ENCODE results near the gene TTC39C. TPM values are rescaled to one million over a fixed set of nuclear protein-coding genes. Genes with fewer than 3 reads are reported as not detected.

Gene TTC39C
- total RNA-seq, 1 donor from 2014 or later: 68.4 TPM

GRCh38 chr18:24054130-24054529, 39.6 kb downstream of the TTC39C start:
- H3K9me3 Mint-ChIP-seq: peaks cover 2% of the 10 kb centered on the region
- intact Hi-C loops (cut with micrococcal nuclease): loop anchor here (2.0 kb wide), 1 partner anchor 21 kb away; no protein-coding TSS in a partner anchor
- peaks cover 63% of the 10 kb centered on the region for H3K4me1 Mint-ChIP-seq
- no peaks in the 10 kb centered on the region for H3K27me3 Mint-ChIP-seq
- TF ChIP-seq CTCF (IDR thresholded peaks at IDR 0.05): no peak
- H3K36me3 Mint-ChIP-seq (ENCODE audit: low read depth): peaks cover 6% of the 10 kb centered on the region
- H3K4me3 Mint-ChIP-seq: no peak overlapping the region
- no peak overlapping the region for H3K27ac Mint-ChIP-seq
- DNase-seq (no peak), ATAC-seq (ENCODE audit: low read depth) (no peak)
- CTCF ChIA-PET: no interaction called here
- POLR2A ChIA-PET: no interaction called here

DNA sequence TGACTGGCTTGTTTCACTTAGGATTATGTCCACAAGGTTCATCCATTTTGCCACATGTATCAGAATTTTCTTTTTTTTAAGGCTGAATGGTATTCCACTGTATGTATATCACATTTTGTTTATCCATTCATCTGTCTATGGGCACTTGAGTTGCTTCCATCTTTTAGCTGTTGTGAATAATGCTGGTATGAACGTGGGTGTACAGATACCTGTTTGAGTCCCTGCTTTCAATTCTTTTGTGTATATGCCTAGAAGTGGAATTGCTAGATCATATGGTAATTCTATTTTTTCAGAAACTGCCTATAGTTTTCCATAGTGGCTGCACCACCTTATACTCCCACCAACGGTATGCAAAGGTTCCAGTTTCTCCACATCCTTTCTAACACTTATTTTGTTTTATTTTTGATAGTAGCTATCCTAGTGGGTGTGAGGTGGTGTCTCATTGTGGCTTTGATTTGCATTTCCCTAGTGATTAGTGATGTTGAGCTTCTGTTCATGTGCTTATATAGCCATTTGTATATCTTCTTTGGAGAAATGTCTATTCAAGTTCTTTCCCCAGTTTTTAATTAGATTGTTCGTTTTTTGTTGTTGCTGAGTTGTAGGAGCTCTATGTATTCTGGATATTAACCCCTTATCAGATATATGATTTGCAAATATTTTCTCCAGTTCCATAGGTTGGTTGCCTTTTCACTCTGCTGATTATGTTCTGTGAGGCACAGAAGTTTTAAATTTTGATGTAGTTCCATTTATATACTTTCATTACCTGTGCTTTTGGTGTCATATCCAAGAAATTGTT, 40.7 kb downstream of the TTC39C start:
- Mint-ChIP-seq H3K27ac (peak overlapping the region; percentile 42), H3K27me3 (no peaks in the 10 kb centered on the region), H3K4me3 (peak overlapping the region; percentile 36), H3K9me3 (peaks cover 2% of the 10 kb centered on the region), H3K36me3 (ENCODE audit: low read depth) (peaks cover 4% of the 10 kb centered on the region), H3K4me1 (peaks cover 62% of the 10 kb centered on the region)
- ChIA-PET POLR2A (no interaction called here), CTCF (no interaction called here)
- no peak for TF ChIP-seq CTCF (IDR thresholded peaks at IDR 0.05)
- DNase-seq (no peak), ATAC-seq (ENCODE audit: low read depth) (peak; percentile 61)
- intact Hi-C loops (cut with micrococcal nuclease): loop anchor here (2.0 kb wide), 1 partner anchor 20 kb away; no protein-coding TSS in a partner anchor

DNA sequence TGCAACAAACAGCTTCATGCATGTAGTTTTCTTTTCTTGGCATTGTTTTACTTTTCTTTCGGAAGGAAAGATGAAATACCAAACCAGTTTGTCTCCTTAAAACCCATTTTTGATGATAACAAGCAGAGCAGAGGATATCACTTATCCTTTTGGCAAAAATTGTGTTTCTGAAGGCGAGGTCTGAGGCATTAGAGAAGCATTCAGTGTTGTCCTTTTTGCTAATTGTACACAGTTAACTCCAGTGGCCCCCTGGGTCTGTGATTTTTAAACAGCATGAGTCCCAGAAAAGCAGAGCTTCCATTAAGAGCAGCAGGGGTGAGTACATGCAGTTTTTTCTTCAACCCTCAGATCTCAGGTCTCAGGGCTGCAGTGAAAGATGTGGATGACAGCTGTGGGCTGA, 41.3 kb downstream of the TTC39C start:
- TF ChIP-seq CTCF (IDR thresholded peaks at IDR 0.05): no peak
- Mint-ChIP-seq H3K36me3 (ENCODE audit: low read depth) (peaks cover 4% of the 10 kb centered on the region), H3K4me1 (peaks cover 60% of the 10 kb centered on the region), H3K9me3 (peaks cover 2% of the 10 kb centered on the region), H3K27me3 (no peaks in the 10 kb centered on the region), H3K4me3 (no peak overlapping the region), H3K27ac (no peak overlapping the region)
- intact Hi-C loops (cut with micrococcal nuclease): loop anchor here (2.0 kb wide), 2 partner anchors 19 to 371 kb away; partner anchors contain the start of gene IMPACT
- ChIA-PET POLR2A (no interaction called here), CTCF (no interaction called here)
- DNase-seq (no peak), ATAC-seq (ENCODE audit: low read depth) (no peak)

GRCh38 chr18:24056506-24056905, 42.0 kb downstream of the TTC39C start:
- CTCF ChIA-PET: no interaction called here
- H3K4me3 Mint-ChIP-seq: no peak overlapping the region

More at GRCh38 chr18:24056506-24056905, 42.0 kb downstream of the TTC39C start:
- no peak for TF ChIP-seq CTCF (IDR thresholded peaks at IDR 0.05)
- ATAC-seq (ENCODE audit: low read depth): no peak
- intact Hi-C loops (cut with micrococcal nuclease): loop anchor here (2.0 kb wide), 1 partner anchor 370 kb away; the partner anchor contains the start of gene IMPACT
- no peak overlapping the region for H3K27ac Mint-ChIP-seq
- no peaks in the 10 kb centered on the region for H3K27me3 Mint-ChIP-seq
- no peak for DNase-seq
- H3K4me1 Mint-ChIP-seq: peaks cover 54% of the 10 kb centered on the region
- POLR2A ChIA-PET: no interaction called here
- H3K9me3 Mint-ChIP-seq: peaks cover 2% of the 10 kb centered on the region
- H3K36me3 Mint-ChIP-seq (ENCODE audit: low read depth): peaks cover 4% of the 10 kb centered on the region
